ENCODE data around the gene TCTN3.
"Not testable (repeated sequence)": the region's sequence is repeated elsewhere in the genome, so short reads cannot be mapped to it uniquely, and the experiment has no call there.

Gene TCTN3

GRCh38 chr10:95628786-95629185 lies 64.9 kb downstream of the TCTN3 start:
- DNase-seq (ENCODE audit: low spot score): no peak

GRCh38 chr10:95626500-95626899 lies 67.2 kb downstream of the TCTN3 start:
- no peak for DNase-seq (ENCODE audit: low spot score)

DNA sequence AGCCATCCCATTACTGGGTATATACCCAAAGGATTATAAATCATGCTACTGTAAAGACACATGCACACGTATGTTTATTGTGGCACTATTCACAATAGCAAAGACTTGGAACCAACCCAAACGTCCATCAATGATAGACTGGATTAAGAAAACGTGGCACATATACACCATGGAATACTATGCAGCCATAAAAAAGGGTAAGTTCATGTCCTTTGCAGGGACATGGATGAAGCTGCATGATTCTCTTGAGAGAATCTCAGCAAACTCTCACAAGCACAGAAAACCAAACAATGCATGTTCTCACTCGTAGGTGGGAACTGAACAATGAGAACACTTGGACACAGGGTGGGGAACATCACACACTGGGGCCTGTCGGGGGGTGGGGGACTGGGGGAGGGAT lies 73.3 kb downstream of the TCTN3 start:
- not testable (repeated sequence) for DNase-seq (ENCODE audit: low spot score)

DNA sequence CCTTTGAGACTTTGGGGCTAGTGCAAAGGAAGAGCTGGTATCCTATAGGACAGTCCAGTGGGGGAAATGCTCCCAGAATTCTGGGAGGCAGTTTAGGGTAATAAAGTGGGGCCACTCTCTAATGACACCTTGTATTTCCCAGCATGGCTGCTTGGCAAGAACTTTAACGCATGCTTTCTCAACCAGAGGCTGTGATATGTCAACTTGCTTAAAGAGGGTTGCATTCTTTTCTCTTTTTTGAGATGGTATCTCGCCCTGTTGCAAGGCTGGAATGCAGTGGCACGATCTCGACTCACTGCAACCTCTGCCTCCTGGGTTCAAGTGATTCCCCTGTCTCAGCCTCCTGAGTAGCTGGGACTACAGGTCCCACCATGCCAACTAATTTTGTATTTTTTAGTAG lies 75.6 kb downstream of the TCTN3 start:
- no peak for DNase-seq (ENCODE audit: low spot score)

GRCh38 chr10:95616446-95616845 lies 77.3 kb downstream of the TCTN3 start:
- no peak for DNase-seq (ENCODE audit: low spot score)

All from globus pallidus (tissue), 1 donor.